ENCODE results near the gene ALPL.

DNA sequence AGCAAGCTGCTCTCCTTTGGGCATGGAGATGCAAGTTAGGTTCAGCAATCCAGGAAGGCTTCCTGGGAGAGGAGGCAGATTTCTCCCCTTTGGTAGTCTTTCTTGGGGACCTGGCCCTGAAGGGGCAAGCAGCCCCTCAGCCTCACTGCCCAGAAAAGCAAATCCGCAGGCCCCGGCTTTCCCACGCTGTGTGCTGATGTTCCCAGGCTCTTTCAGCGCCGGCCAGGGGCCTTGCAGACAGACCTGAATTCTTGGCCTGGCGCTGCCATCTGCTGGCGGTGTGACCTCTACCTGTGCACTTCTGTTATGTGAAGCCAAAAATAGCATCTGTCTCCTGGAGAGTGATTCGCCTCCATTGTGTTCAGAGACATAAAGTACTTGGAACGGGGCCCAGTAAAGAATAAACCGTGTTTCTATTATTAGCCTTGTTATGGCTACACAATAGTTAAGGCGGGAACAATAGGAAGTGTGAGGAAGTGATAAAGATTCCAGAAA, 64.8 kb downstream of the ALPL start:
- TF ChIP-seq, protein P1, sequence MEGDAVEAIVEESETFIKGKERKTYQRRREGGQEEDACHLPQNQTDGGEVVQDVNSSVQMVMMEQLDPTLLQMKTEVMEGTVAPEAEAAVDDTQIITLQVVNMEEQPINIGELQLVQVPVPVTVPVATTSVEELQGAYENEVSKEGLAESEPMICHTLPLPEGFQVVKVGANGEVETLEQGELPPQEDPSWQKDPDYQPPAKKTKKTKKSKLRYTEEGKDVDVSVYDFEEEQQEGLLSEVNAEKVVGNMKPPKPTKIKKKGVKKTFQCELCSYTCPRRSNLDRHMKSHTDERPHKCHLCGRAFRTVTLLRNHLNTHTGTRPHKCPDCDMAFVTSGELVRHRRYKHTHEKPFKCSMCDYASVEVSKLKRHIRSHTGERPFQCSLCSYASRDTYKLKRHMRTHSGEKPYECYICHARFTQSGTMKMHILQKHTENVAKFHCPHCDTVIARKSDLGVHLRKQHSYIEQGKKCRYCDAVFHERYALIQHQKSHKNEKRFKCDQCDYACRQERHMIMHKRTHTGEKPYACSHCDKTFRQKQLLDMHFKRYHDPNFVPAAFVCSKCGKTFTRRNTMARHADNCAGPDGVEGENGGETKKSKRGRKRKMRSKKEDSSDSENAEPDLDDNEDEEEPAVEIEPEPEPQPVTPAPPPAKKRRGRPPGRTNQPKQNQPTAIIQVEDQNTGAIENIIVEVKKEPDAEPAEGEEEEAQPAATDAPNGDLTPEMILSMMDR (IDR thresholded peaks at IDR 0.05): peak; percentile 26 to 77 (median 68)
- TF ChIP-seq POLR2A (IDR thresholded peaks at IDR 0.05): no peak
